GM18868 (cell line): Measurements from ENCODE around the gene ACOT11.

Experiments used
- ATAC-seq: cut with Tn5 transposase; IDR thresholded peaks from one replicate; pipeline ENCODE4 v1.9.1; 2021; ENCODE audit warnings: mild to moderate bottlenecking, moderate library complexity; ENCODE audit not compliant: unreplicated experiment

Gene ACOT11

GRCh38 chr1:54584575-54584974 lies 36.5 kb downstream of the ACOT11 start:
- ATAC-seq: no peak

GRCh38 chr1:54585181-54586066 lies 37.4 kb downstream of the ACOT11 start:
- no peak for ATAC-seq

GRCh38 chr1:54588377-54588776 lies 40.3 kb downstream of the ACOT11 start:
- ATAC-seq: no peak

GRCh38 chr1:54591127-54591756 lies 43.2 kb downstream of the ACOT11 start:
- ATAC-seq: no peak

- ATAC-seq: no peak
Observed at GRCh38 chr1:54593571-54594160, 45.6 kb downstream of the ACOT11 start.

GRCh38 chr1:54594463-54594862 lies 46.4 kb downstream of the ACOT11 start:
- no peak for ATAC-seq

- no peak for ATAC-seq
Observed at GRCh38 chr1:54595956-54596498, 48.0 kb downstream of the ACOT11 start.

GRCh38 chr1:54596756-54597155 lies 48.7 kb downstream of the ACOT11 start:
- ATAC-seq: no peak

- ATAC-seq: no peak
Observed at GRCh38 chr1:54597455-54598030, 49.5 kb downstream of the ACOT11 start.

GRCh38 chr1:54599211-54599823 lies 51.3 kb downstream of the ACOT11 start:
- no peak for ATAC-seq

- no peak for ATAC-seq
Observed at GRCh38 chr1:54600947-54601721, 53.1 kb downstream of the ACOT11 start.

GRCh38 chr1:54601730-54602129 lies 53.7 kb downstream of the ACOT11 start:
- no peak for ATAC-seq

GRCh38 chr1:54602554-54602953 lies 54.5 kb downstream of the ACOT11 start:
- ATAC-seq: no peak

GRCh38 chr1:54603241-54603640 lies 55.2 kb downstream of the ACOT11 start:
- no peak for ATAC-seq

- ATAC-seq: no peak
Observed at GRCh38 chr1:54604051-54604450, 56.0 kb downstream of the ACOT11 start.

GRCh38 chr1:54604572-54605370 lies 56.7 kb downstream of the ACOT11 start:
- ATAC-seq: no peak

- no peak for ATAC-seq
Observed at GRCh38 chr1:54606096-54606989, 58.3 kb downstream of the ACOT11 start.

GRCh38 chr1:54606990-54607325 lies 58.9 kb downstream of the ACOT11 start:
- no peak for ATAC-seq
